Endodermal cell (in vitro differentiated cells): ENCODE results near the gene FNBP1L. TPM values are rescaled to one million over a fixed set of nuclear protein-coding genes. Genes with fewer than 3 reads are reported as not detected.

Source experiments
- DNase-seq: peaks from one replicate; pipeline ENCODE4 v3.0.0-alpha.2; 2017
- H3K27ac ChIP-seq: 2 replicates; pipeline ENCODE4 v1.5.1; 2013; ENCODE audit warnings: mild to moderate bottlenecking, low read depth, low read length, moderate library complexity
- H3K27me3 ChIP-seq: 2 replicates; pipeline ENCODE4 v1.6.1; 2013; ENCODE audit warnings: mild to moderate bottlenecking, low read length, moderate library complexity; ENCODE audit not compliant: insufficient read depth, control insufficient read depth, poor library complexity, severe bottlenecking
- H3K36me3 ChIP-seq: 2 replicates; pipeline ENCODE4 v1.7.0; 2013; ENCODE audit warnings: mild to moderate bottlenecking, low read length, moderate library complexity; ENCODE audit not compliant: control insufficient read depth, insufficient read depth
- H3K4me1 ChIP-seq: one replicate; pipeline ENCODE4 v1.7.0; 2013; ENCODE audit warnings: low read length; ENCODE audit not compliant: control insufficient read depth, insufficient read depth
- H3K4me3 ChIP-seq: 2 replicates; pipeline ENCODE4 v1.5.1; 2013; ENCODE audit warnings: mild to moderate bottlenecking, low read length, moderate library complexity
- H3K9ac ChIP-seq: 2 replicates; pipeline ENCODE4 v1.6.1; 2013; ENCODE audit warnings: mild to moderate bottlenecking, low read length, moderate library complexity; ENCODE audit not compliant: poor library complexity, severe bottlenecking; ENCODE audit errors: extremely low read depth
- H3K9me3 ChIP-seq: 2 replicates; pipeline ENCODE4 v1.6.1; 2013; ENCODE audit warnings: mild to moderate bottlenecking, low read length, moderate library complexity; ENCODE audit not compliant: control insufficient read depth
- H3K27ac Mint-ChIP-seq: 2 replicates; pipeline ENCODE4 v1.8.0; 2020; ENCODE audit warnings: mixed read lengths
- H3K27me3 Mint-ChIP-seq: 2 replicates; pipeline ENCODE4 v1.8.0; 2021; ENCODE audit warnings: mild to moderate bottlenecking, mixed read lengths; ENCODE audit not compliant: insufficient read depth
- H3K36me3 Mint-ChIP-seq: 2 replicates; pipeline ENCODE4 v1.8.0; 2020; ENCODE audit warnings: low read depth, mixed read lengths
- H3K4me1 Mint-ChIP-seq: 2 replicates; pipeline ENCODE4 v1.8.0; 2020; ENCODE audit warnings: mixed read lengths
- H3K4me3 Mint-ChIP-seq: 2 replicates; pipeline ENCODE4 v1.8.0; 2020; ENCODE audit warnings: mild to moderate bottlenecking, moderate library complexity, mixed read lengths
- H3K9me3 Mint-ChIP-seq: 2 replicates; pipeline ENCODE4 v1.8.0; 2020; ENCODE audit warnings: mild to moderate bottlenecking, mixed read lengths
- WGBS, 2 experiments: methylation state at CpG; one replicate each; pipeline versions ENCODE4 v1.1.5 to v1.1.7; 2013; ENCODE audit warnings: missing lambda C conversion rate in 2 of 2, mixed read lengths in 1 of 2; ENCODE audit not compliant: insufficient coverage in 1 of 2, insufficient read length in 1 of 2; 5-methylcytosine and 5-hydroxymethylcytosine counted together
- total RNA-seq, 2 donors: library from RNA; stranded (reverse); fragmentation: NEBNext Ultra II Directional in 1 of 2; extraction: Animal tissue kit (Norgen Biotek cat#: 25700) in 1 of 2; gene quantifications; 2 replicates in 1 of 2; 3 replicates in 1 of 2; pipeline ENCODE4 v1.2.1, GENCODE V29; 2021
- TF ChIP-seq, protein P1 (sequence below): fragments of 200-600 bp; sonication (generic); conservative IDR thresholded peaks from 2 replicates; pipeline ENCODE4 v1.5.0; 2021; ENCODE audit warnings: antibody characterized with exemption, mild to moderate bottlenecking

The FNBP1L gene
- total RNA-seq, 2 donors from 2014 or later, result 96.8 to 107 TPM

- no peak overlapping the region for H3K27ac ChIP-seq
- Mint-ChIP-seq H3K4me1 (peaks cover 48% of the 10 kb centered on the region), H3K27ac (peak overlapping the region; percentile 79), H3K4me3 (no peak overlapping the region), H3K27me3 (no peaks in the 10 kb centered on the region), H3K36me3 (peaks cover 57% of the 10 kb centered on the region), H3K9me3 (no peaks in the 10 kb centered on the region)
- TF ChIP-seq, protein P1, sequence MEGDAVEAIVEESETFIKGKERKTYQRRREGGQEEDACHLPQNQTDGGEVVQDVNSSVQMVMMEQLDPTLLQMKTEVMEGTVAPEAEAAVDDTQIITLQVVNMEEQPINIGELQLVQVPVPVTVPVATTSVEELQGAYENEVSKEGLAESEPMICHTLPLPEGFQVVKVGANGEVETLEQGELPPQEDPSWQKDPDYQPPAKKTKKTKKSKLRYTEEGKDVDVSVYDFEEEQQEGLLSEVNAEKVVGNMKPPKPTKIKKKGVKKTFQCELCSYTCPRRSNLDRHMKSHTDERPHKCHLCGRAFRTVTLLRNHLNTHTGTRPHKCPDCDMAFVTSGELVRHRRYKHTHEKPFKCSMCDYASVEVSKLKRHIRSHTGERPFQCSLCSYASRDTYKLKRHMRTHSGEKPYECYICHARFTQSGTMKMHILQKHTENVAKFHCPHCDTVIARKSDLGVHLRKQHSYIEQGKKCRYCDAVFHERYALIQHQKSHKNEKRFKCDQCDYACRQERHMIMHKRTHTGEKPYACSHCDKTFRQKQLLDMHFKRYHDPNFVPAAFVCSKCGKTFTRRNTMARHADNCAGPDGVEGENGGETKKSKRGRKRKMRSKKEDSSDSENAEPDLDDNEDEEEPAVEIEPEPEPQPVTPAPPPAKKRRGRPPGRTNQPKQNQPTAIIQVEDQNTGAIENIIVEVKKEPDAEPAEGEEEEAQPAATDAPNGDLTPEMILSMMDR, result no peak
- DNase-seq, result no peak
- peaks cover 75% of the 10 kb centered on the region for H3K36me3 ChIP-seq
- H3K9me3 ChIP-seq, result no peaks in the 10 kb centered on the region
- no peak overlapping the region for H3K4me3 ChIP-seq
- WGBS, 2 experiments, result 97 to 100% methylated on average over 3 to 6 of the region's 6 CpGs
- no peaks in the 10 kb centered on the region for H3K27me3 ChIP-seq
- peaks cover 3% of the 10 kb centered on the region for H3K4me1 ChIP-seq
- H3K9ac ChIP-seq, result no peak overlapping the region
Measured at GRCh38 chr1:93592551-93592949, 144.6 kb downstream of the FNBP1L start.

DNA sequence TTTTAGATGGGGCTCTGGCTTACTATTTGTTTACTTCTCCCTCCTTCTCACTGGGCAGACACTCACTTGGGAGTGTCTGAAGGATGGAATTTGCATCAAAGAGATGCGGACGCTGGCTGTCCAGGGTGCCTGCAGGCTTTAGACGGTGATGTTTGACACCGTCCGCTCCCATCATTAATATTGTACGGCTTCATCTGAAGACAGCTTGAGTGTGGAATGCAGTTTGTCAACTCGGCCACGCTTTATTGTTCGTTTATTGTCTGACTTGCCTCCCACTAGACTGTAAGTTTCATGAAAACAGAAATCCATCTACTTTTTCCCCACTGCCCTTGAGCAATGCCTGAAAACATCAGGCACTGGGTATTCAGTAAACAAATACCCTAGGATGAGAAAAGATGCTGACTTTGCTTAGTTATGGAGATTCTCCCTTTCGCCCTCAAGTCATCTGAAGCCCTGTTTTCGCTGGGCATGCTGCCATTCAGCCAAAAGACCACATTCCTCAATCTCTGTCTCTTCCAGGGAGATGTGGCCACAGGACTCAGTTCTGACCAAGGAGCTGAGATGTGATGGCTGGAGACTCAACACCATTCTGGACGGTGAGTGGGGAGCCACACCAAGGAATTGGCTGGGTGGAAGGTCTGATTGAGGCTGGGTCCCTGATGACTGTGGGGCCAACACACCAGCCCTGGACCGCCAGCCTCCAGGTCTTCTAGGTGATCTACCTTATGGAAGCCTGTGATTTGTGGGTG, 146.1 kb downstream of the FNBP1L start:
- Mint-ChIP-seq H3K4me3 (no peak overlapping the region), H3K36me3 (peaks cover 42% of the 10 kb centered on the region), H3K27me3 (no peaks in the 10 kb centered on the region), H3K27ac (peak overlapping the region; percentile 41), H3K9me3 (no peaks in the 10 kb centered on the region), H3K4me1 (peaks cover 52% of the 10 kb centered on the region)
- H3K4me1 ChIP-seq, result peaks cover 3% of the 10 kb centered on the region
- no peak for DNase-seq
- 81 to 93% methylated on average over 7 to 13 of the region's 13 CpGs for WGBS, 2 experiments
- H3K27me3 ChIP-seq, result no peaks in the 10 kb centered on the region
- TF ChIP-seq, protein P1, result no peak
- H3K27ac ChIP-seq, result peak overlapping the region; percentile 70
- H3K36me3 ChIP-seq, result peaks cover 71% of the 10 kb centered on the region
- H3K9ac ChIP-seq, result no peak overlapping the region
- H3K4me3 ChIP-seq, result no peak overlapping the region
- no peaks in the 10 kb centered on the region for H3K9me3 ChIP-seq

- peaks cover 68% of the 10 kb centered on the region for H3K36me3 ChIP-seq
- Mint-ChIP-seq H3K36me3 (peaks cover 37% of the 10 kb centered on the region), H3K4me1 (peaks cover 56% of the 10 kb centered on the region), H3K9me3 (no peaks in the 10 kb centered on the region), H3K27ac (peak overlapping the region; percentile 41), H3K4me3 (no peak overlapping the region), H3K27me3 (no peaks in the 10 kb centered on the region)
- no peaks in the 10 kb centered on the region for H3K27me3 ChIP-seq
- no peak overlapping the region for H3K9ac ChIP-seq
- no peaks in the 10 kb centered on the region for H3K9me3 ChIP-seq
- H3K4me3 ChIP-seq, result no peak overlapping the region
- no peak overlapping the region for H3K27ac ChIP-seq
- 83 to 87% methylated on average over 1 of the region's 1 CpG for WGBS, 2 experiments
- TF ChIP-seq, protein P1, result no peak
- peaks cover 3% of the 10 kb centered on the region for H3K4me1 ChIP-seq
- no peak for DNase-seq
Measured at GRCh38 chr1:93594603-93594880, 146.6 kb downstream of the FNBP1L start.
